Fibroblast of skin of back (primary cell): ENCODE measurements around the gene SERPINA6.
"Not testable (repeated sequence)": the region's sequence is repeated elsewhere in the genome, so short reads cannot be mapped to it uniquely, and the experiment has no call there.

Source experiments
- DNase-seq: peaks from one replicate; pipeline ENCODE4 v3.0.0-alpha.2; 2013

Gene SERPINA6

DNA sequence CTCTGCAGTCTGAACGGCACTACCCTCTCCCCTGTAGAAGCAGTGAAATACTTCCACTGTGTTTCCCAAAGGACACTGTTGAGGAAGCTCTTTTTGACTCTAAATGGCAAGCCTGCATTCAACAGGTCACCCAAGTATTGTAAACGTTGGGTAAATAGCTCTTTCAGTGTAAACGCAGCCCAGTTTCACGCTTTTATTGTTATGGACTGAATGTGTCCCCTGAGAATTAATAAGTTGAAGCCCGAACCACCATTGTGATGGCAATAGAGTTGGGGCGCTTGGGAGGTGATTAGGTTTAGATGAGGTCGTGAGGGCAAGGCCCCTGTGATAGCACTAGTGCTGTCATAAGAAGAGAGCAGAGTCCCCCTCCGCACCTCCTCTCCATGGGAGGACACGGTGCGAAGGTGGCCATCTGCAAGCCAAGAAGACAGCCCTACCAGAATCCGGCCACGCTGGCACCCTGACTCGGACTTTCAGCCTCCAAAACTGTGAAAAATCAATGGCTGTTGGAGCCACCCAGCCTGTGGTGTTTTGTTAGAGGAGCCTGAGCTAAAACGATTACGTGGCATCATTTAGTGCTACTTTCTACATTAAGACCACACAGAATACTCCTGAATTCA, 31.1 kb downstream of the SERPINA6 start:
- DNase-seq = no peak

DNA sequence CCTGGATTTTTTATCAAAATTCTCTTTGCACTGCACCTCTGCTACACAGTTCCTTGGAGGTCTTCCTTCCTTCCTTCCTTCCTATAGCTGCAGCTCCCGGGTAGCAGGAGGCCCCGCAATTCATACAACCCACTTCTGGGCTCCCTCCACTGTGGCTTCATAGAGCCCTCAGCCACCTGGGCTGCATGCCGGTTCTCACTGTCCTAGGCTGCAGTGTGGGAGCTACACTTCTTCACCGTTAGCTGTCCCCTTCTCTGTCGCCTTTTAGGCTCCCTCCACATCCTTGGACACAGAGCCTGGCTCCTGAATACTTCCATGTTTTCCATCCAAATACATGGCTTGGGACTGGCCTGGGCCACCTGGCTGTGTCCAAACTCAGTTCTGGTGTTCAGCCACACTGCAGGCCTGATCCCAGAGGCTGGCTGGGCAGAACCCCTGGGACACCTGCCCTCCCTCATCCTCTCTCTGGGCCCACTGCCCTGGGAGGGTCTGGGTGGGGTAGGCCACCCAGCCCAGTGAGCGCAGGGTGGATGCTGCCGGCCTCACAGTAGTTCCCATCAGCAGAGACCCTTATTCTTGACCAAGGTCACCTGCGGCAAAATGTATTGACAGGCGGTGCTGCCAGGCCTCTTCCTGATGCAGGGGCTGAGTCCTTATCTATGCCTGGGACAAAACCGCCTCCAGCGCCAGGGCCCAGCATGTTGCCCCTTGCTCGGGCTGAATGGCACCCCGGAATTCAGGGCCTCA, 31.8 kb downstream of the SERPINA6 start:
- DNase-seq = no peak

DNA sequence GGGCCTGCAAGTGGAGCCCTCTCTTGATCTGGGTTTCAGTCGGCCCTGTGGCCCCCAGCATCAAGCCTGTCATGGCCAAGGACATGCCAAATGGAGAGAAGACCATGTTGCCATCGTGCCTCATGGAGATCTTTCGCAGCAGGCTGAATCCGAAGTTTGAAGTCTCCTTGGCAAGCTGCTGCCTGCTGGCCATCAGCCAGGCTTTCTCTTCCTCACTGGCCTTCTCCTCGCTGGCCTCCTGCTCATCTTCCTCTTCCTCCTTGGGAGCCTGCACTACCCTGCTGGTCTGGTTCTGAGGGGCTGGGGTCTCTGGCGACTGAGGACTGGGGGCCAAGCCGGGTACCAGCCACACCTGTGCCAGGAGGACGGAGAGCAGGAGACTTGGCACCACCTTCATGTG, 32.9 kb downstream of the SERPINA6 start:
- DNase-seq = no peak

DNA sequence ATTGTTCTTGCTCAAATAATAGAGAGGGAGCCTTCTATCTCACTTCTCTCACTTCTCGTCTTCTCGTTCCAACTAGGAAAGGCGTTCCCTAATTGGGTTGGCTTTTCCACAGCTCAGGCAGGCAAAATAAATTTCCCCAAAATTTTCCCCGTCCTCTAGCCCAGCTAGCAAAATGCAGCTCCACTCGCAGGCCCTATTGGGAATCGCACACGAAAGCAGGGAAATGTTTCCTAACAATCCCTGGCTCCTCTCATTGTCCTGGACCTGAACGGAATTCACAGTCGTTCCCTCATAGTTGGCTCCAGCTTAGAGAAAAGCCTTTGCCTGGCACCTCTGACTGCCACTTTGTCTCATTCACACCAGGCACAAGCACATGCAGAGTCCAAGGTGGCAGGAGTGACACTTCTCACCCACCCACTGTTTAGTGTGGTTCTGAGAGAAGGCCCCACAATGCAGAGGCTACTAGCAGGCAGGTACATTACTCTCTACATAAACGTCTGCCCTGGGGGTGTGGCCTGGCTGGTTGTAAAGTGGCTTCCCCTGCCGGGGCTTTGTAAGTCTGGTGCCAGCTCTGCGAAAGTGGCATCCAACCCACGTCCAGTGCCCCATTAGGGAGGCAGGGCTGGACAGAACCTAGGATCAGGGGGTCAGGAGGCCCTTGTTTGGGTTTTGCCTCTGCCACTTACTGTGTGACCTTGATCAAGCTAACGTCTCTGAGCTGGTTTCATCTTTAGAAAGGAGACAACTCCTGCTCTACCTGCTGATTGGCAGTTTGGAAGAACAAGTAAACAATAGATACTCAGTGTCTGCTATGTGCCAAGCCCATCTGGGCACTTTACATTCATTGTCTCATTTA, 34.3 kb downstream of the SERPINA6 start:
- DNase-seq = no peak

DNA sequence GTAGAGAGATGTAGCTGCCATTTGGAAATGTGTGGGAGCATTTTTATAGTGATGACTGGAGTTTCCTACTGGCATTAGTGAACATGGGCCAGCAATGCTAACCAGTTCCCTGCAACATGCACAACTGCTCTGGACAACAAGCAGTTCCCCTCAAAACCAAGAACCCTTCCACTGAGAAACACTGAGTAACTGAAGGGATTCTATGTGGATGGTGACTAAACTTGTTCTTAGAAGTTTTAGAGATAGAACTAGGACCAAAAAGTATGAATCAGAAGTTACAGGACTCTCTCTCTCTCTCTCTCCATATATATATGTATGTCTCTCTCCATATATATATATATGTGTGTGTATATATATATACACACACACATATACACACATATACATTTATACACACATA, 38.0 kb downstream of the SERPINA6 start:
- no peak for DNase-seq

DNA sequence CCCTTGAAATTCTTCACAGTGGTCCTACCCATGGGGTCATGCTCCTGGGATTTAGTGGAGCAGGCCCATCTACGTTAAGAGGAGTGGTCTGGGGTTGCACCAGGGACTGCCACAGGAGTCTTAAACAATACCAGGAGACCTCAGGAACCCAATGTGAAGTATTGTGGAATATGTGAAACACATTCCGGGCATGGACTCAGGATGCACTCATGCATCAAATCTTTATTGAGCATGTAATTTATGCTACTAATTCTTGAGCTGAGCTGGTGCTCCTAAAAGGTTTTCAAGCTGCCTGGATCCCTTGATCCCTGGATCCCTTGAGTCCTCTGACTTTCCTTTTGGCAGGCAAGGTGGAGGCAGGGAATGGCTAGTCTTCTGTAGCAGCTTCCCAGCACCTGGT, 38.9 kb downstream of the SERPINA6 start:
- no peak for DNase-seq

DNA sequence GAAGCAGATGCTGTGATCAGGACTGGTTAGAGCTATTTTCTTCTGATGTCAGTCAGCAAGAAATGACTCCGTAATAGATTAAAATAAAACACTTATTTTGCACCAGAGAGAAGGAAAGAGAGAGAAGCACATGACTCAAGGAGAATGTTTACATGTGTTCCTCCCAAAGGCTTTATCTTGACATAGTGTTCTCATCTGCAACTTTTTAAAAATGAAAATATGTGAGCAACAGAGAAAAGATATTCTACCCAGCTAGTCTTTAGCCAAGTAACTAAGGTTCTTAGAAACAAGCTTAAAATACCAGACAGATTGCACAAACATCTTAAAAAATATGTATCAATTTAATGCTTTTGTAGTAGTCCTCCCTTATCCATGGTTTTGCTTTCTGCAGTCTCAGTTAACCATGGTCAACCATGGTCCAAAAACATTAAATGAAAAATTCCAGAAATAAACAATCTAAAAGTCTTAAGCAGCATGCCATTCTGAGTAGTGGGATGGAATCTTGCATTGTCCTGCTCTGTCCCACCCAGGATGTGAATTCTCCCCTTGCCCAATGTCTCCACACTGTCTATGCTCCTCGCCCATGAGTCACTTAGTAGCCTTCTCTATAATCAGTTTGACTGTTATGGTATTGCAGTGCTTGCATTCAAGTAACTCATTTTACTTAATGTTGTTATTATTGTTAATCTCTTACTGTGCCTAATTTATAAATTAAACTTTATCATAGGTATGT, 40.0 kb downstream of the SERPINA6 start:
- DNase-seq = peak; percentile 59

DNA sequence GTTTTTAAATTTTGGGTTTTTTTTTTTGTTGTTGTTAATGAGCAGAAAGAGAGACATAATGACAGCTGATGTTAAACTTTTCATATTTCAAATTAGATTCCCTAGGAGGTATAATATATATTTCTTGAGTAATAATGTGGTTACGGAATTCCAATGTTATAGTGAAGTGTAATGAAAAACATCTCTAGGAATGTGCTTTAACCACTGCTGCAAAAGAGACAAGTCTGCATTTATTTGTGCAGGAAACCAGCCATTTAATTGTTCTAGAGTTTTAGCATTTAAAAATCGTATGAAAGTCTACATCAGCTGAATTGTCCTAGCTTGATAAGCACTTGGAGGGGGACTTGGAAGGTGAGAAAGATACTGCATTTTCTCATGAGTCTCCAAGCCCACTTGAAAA, 44.4 kb downstream of the SERPINA6 start:
- DNase-seq = peak; percentile 76

DNA sequence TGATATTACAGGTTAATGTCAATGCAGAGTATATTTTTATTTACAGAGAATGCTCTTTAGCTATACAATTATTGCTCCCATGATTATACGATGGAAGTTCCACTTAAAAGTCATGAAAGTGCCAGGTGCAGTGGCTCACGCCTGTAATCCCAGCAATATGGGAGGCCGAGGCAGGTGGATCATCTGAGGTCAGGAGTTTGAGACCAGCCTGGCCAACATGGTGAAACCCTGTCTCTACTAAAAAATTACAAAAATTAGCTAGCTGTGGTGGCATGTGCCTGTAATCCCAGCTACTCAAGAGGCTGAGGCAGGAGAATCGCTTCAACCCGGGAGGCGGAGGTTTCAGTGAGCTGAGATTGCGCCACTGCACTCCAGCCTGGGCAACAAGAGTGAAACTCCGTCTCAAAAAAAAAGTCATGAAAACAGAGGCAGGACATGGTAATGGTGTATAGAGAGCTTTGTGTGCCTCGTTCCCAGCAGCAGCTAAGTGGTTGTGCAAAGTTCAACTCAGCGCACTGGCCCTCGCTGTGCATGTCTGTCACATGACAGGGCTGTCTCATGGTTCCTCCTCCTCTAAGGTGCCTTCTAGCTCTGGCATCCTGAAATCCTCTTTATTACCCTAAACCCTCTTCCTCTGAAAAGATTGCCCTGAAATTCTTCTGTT, 46.1 kb downstream of the SERPINA6 start:
- not testable (repeated sequence) for DNase-seq

DNA sequence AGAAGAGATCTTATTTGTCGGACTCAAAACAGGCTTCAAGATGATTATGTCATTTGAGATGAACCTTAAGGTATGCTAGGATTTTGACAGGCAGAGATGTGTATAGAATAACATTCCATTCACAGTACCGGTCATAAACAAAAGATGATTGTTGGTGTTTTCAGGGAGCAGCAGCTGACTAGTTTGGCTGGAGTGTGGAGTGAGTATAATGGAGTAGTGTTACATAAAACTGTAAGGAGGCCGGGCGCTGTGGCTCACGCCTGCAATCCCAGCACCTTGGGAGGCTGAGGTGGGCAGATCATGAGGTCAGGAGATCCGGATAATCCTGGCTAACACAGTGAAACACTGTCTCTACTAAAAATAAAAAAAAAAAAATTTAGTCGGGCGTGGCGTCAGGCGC, 54.0 kb downstream of the SERPINA6 start:
- no peak for DNase-seq

DNA sequence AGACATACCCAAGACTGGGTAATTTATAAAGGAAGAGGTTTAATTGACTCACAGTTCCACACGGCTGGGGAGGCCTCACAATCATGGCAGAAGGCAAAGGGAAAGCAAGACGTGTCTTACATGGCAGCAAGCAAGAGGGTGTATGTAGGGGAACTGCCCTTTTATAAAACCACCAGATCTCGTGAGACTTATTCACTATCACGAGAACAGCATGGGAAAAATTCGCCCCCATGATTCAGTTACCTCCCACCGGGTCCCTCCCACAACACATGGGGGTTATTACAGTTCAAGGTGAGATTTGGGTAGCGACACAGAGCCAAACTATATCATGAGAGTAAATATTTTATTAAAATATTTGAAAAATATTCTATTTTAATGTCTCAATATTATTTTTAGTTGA, 54.6 kb downstream of the SERPINA6 start:
- not testable (repeated sequence) for DNase-seq

DNA sequence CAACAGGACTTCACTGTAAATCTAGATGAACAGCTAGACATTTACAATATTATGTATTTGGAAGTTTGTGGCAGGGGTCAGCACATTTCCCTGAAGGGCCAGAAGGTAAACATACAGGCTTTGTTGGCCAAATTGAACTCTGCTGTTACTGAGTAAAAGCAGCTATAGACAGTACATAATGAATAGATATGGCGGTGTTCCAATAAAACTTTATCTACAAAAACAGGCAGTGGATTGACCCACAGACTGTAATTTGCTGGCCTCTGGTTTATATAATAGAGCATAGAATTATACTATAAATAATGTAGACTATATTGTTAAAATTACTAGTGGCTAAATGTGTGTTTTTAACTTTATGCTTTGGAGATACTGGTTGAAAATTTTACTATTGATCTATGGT, 55.8 kb downstream of the SERPINA6 start:
- no peak for DNase-seq

DNA sequence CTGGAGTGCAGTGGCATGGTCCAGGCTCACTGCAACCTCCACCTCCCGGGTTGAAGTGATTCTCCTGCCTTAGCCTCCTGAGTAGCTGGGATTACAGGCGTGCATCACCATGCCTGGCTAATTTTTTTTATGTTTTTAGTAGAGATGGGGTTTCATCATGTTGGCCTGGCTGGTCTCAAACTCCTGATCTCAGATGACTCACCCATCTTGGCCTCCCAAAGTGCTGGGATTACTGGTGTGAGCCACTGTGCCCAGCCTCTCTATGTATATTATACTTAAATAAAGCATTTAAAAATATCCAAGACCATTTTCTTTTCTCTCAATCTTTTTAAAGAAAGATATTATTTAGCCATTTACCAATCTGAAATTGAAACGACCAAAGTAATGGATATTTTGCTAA, 58.9 kb downstream of the SERPINA6 start:
- peak; percentile 21 for DNase-seq
